HG03196 (cell line): ENCODE results near the gene KDR.

Source experiments
- ATAC-seq: cut with Tn5 transposase; IDR thresholded peaks from one replicate; pipeline ENCODE4 v1.9.1; 2021; ENCODE audit not compliant: unreplicated experiment

KDR gene

DNA sequence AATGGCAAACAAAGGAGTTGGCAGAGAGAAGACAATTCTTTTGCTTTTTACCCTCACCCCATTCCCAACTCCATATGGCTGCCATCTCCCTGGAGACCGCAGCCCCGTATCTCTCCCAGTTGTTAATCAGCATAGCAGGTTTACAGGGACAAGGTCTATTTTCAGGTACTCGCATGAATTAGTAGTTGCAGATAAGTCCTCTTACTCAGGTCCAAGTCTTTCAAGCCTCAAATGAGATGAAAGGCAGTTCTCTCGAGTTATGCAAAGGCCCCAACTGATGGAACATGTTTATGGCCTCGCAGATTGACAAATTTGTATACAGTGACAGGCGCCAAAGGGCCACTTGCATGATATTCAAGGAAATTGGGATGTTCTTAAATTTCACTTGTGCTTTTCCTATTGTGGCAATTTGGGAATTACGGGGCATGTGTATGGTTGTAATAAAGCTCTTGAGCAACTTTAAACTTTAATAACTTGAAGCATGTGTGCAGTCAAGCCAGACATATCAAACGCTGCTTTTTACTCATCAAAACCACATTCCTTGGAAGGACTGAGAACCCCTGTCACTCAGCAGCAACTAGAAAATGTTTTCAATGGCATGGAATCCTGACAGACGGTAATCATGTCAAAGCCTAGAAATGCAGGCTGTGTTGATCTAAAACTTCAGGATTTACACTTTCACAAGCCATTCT lies 45.1 kb downstream of the KDR start:
- no peak for ATAC-seq

DNA sequence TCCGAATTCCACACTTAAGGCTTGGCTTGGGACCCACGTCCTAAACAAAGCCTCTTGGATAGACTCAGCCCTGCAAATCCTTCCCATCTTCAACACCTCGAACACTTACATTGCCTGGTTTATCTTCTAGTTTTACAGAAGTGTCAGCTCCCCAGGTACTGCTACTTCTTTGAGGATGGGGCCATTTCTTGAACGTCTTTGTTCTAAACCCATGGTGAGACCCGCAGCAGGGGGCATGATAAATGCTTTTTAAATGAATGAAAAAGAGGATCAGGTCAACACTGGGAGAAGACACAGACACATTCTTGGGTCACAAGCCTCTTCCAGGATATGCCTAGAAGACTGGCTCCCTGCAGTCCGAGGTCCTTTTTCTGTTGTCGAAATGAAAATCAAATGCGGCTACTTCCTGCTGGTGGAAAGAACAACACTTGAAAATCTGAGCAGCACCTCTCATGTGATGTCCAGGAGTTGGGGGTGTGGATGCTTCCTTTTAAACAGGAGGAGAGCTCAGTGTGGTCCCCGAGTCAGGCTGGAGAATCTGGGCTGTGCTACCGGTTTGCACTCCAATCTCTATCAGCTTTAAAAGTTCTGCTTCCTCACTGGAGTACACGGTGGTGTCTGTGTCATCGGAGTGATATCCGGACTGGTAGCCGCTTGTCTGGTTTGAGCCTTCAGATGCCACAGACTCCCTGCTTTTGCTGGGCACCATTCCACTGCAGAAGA lies 45.8 kb downstream of the KDR start:
- no peak for ATAC-seq

DNA sequence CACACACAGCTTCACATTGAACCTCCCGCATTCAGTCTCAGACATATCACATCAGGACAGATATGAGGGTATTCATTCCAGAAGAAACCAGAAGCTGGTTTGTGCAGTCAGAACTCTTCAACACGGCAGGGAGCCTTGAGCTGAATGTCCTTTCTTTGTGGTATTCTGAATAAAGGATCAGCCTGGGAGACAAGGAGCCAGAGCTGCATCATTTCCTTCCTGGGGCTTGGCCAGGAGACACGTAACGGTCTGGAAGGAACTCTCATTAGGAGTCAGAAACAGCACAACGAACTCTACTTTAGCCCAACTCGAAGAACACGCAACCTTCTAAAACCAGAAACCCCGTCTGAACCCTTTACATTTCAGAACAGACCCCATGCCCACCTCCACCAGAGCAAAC lies 46.4 kb downstream of the KDR start:
- ATAC-seq = no peak

DNA sequence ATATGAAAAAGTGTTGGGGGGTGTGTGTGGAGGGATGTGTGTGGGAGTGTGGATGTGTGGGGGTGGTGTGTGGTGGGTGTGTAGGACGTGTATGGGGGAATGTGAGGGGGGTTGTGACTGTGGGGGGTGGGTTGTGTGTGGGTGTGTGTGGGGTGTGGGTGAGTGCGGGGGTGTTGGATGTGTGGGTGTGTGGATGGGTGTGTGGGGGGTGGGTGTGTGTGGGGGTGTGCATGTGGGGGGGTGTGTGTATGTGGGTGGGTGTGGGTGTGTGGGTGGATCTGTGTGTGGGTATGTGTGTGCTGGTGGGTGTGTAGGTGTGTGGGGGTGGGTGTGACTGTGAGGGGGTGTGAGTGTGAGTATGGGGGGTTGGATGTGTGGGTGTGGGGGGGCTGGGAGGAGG lies 47.8 kb downstream of the KDR start:
- ATAC-seq = no peak

DNA sequence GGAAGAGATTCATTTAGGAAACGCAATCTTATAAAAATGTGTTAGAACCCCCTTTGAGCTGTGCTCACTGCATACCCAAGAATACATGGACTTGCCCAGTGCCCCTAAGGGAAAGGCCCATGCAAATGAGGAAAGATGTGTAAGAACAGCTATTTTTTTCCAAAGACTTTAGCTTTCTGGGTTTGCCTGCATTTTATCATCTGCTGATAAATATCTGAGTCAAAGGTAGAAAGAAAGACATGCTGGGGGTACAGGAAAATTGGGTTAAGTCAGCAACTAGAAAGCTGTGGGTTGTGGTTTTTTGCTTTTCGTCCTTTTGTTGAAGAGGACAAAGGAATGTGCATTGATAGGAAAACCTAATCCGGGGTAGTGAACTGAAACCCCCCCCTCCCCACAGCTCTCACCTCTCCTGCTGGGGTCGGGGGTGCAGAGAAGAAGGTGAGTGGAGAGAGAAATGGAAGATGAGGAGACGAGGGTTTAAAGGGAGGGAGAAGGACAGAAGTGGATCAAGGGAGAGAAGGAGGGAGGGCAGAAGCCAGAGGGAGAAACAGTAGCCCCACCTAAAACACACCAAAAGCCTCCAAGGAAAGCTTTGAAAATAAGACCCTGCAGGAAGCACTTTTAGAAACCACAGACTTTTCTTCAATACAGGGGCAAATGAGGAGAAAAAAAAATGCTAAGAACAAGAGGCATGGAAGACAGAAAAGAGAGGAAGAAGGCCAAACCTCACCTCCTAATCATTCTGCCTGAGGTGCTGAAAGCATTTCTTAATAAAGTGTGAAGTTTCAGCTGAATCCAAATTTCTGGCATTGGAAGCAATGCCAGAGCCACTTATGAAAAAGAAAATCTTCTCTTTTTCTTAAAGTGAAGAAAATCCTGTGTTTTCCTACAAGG lies 49.3 kb downstream of the KDR start:
- ATAC-seq = no peak

DNA sequence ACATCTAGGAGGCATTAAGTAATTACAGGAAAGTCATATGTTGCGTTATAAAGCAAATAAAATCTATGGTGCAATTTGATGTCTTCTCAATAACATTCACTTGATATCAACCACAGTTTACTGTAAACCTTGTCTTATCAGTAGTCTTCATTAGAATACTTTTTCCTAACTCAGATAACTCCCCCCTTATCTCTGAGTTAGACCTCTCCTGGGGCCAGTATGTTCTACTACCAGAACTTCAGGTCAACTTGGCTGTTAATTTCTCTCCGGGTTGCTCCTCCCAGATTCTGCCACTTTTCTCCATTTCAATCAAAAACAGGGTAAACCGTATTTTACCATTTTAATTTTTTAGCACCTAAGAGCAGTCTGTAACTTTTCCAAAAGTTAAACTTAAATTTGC lies 50.0 kb downstream of the KDR start:
- ATAC-seq = no peak

DNA sequence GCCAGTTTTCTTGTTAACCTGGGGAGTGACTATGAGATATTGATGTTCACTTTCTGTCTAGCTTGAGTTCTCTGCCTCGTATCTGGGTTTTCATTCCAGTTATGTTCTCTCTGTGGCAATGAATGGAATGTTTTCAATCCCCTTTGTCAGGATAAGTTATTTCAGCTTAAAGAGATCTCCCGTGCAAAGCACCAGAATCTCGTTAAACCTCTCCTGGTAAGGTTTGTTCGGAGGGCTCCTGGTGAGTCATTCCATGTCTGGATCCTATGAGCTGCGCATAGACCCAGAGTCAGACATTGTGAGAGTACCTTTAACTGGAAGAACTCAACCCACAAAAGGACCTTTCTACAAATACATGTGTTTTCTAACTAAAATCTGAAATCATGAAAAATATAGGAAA lies 51.0 kb downstream of the KDR start:
- no peak for ATAC-seq

DNA sequence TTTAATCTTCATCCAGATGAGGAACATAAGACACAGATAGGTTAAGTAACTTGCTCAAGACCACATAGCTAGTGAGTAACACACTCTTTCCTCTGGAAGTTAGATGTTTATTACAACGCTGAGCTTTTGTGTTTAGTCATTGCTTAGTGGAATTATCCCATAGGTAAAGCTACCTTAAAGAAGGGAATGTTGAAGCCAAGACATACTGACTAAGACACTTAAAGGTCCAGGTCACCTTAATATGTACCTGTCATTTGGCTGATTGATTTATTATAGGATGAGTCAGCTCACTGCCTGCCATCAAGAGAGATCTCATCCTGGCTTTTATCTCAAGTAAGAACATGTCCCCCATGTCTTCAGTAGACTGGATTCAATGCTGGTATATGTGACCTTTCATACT lies 53.4 kb downstream of the KDR start:
- ATAC-seq = no peak

DNA sequence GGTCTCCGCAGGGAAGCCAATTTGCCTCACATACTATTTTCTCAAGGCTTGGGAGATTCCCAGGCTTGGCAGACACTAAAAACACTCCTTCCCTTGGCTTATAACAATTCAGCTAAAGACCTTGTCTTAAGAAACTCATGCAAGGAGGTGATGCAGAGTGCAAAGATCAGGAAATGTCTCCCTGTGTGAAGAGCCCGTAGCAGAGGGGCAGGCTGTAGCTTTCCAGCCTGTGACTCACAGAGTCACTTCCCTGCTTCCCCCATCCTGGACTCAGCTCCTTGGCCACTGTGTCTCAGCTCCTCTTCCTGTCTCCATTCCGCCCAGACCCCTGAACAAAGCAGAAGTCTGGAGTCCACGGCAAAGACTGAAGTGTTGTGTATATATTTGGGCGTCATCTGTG lies 56.1 kb downstream of the KDR start:
- no peak for ATAC-seq

DNA sequence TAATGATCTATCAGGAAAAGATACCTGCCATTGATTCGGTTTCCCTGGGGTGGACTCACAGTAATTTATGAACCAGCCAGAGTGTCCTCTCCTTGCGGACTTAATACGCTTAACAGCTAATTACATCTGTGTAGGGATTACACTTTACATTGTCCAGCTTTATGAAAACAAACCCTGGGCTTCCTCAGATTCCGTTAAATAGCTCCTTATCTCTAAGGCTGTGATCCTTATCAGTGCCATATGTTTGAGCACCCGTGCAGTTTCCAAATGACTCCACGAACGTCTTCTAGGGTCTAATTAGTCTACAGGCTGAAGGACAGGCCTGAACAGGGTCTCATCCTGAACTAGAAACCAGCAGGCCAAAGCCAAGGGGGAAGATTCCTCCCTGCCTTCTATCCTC lies 56.9 kb downstream of the KDR start:
- ATAC-seq = no peak

DNA sequence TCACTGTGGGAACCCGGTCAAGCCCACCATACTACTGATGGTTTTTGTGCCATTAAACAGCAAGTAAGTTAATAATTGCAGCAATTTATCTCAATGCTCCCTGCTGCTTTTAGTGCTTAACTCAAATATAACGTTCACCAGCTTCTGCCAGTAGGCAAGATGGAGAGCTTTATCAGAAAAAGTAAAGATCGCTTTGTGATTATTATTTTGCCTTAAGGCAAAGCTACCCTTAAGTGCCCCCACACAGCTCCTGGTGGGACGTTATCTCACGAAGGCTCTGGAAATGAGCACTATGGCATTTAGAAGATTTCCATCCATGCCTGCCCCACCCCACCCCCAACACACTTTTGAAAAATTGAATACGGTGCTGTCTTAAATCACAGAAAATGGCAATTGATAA lies 59.4 kb downstream of the KDR start:
- no peak for ATAC-seq

DNA sequence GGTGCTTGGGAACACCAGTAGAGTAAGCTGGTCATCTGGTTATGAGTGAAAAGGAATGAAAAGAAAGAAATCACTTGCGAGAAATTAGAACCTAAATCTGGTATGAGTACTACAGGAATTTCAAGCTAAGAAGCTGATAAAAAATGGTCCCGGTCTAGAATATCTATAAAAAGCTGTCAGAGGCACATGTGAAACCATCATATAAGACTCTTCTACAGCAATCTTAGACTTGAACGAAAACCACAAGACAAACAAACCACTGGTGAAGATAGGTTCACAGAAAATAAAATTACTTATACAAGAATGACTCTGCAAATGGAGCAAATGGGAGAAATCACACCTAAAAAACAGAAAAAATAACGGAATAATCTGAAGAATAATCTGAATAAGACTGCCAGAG lies 69.9 kb downstream of the KDR start:
- no peak for ATAC-seq

DNA sequence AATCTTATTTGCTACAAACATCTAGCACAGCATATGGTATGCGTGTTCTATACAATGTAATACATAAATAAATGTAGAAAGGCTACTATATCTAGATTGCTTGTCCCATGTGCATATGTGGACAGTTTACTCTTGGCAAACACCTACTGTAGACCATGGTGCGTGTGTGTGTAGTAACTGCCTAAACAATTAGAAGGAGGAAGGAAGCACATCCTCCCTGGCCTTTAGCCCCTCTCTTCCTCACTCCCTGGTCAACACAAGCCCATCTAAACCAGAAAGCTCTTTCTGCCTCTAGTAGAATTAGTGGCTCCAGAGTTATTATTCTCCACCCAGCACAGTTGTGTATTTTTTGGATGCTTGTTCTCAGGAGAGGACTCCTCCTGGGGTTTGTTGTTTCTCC lies 73.9 kb downstream of the KDR start:
- ATAC-seq = no peak

DNA sequence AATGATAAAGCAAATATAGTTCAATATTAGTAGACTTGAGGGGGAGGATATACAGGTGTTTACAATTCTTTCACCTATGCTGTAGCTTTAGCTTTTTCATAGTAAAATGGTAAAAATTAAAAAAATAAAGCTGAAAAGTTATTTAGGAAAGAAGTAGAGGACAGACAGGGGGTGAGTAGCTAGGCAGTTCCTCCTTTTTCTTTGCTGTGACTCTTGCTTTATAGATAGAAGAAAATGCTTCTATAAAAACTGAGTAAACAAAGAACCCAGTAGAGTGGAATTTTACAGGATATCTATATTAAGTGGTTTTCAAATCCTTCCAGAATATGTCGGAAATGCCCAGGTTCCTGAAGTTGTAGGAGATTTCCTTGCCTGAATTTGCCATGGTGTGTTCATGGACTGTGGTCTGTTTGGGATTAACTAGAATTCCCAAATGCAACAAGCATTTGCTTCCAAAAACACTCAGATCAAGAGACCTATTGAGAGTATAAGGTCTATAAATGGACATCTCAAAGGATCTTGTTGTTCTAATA lies 74.9 kb downstream of the KDR start:
- no peak for ATAC-seq

DNA sequence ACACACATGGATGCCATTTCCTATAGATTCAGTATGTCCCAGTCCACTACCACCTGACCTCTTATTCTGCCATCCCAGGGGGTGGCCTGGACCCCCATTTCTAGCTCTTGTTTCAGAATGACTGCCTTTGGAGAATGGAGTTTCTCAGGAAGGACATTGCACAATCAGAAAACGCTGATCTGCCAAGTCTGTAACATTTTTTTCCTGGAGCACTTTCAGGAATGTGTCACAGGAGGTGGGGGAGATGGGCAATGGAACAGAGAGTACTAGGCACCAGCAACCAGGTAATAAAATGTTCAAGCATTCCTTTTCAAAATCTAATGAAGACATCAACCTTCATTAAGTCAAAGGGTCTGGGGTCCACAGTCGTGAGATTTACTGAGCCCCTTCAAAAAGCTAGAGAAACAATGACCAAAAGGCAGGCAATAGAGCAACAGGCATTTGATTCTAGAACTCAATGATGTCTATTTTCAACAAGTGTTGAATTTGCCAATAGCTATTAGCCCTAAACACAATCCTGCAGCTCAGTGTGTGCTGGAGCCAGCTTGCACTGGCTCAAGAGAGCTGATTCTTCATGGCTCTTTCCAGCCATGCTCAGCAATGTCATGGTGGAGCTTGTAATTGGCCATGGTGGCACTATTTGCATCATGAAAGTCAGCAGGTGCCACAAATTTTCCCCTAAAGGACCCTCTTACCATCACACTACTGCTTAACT lies 87.1 kb downstream of the KDR start:
- ATAC-seq = no peak

DNA sequence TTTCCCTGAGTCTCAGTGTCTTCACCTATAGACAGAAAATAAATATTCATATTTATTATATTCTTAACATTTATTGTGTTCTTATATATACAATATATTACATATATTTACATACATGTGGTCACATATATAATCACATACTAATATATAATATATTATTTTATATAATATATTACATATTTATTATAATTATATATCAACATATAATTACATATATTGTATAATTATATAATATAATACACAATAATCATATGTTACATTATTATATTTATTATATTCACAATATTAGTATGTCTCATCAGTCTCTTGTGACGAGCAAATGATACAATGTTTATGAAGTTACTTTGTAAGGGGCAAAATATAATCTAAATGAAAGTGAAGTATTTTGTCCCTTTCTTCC lies 87.7 kb downstream of the KDR start:
- no peak for ATAC-seq

DNA sequence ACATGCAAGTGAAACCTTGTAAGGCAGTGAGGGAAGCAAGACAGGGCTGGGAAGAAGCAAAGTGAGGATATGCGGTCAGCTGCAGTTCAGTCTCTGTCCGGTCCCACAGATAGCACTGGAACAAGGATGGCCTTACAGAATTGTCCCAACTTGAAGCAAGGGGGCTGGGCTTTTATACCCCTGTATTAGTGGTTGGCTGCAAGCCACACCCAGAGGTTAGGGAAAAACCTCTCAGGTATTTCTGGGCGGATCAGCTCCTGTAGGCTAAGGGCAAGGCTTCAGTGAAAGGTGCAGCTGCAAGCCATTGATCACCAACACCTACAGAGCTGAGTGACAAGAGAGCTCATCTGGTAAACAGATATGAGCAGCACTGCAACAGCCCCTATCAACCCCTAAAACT lies 89.0 kb downstream of the KDR start:
- ATAC-seq = no peak

DNA sequence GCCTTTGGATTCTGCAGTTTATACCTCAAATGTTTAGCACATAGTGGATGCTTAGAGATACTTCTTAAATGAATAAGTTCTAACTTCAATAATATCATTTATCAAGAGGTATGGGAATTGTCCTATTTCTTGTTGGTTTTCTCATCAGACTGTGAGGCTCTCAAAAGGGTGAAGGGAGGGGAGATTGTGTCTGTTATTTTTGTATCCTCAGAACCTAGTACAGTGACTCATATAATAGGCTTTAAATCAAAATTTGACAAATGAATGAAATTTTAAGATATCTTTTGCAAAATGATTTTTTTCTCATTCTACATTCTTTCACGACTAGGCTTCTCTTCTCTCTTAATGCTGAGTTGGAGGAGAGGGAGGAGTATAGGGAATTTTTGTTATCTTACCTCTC lies 89.5 kb downstream of the KDR start:
- ATAC-seq = no peak

DNA sequence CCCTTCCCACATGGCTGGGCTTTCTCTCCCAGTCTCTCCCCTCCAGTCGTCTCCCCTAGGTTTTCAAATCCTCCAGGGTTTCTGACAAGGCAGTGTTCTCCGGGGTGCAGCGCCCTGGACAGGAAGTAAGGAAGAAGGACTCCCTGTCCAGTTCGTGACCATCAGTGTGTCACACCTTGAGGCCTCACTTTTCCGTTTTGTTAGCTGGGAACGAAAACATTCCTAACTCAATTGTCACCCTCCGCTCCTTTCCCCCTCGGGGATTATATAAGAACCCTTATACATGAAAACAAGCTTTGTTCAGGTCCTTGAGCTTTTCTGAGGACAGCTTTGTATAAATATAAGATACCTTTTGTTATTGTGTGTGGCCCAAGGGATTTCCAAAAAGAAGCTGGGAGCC lies 92.1 kb downstream of the KDR start:
- ATAC-seq = no peak

DNA sequence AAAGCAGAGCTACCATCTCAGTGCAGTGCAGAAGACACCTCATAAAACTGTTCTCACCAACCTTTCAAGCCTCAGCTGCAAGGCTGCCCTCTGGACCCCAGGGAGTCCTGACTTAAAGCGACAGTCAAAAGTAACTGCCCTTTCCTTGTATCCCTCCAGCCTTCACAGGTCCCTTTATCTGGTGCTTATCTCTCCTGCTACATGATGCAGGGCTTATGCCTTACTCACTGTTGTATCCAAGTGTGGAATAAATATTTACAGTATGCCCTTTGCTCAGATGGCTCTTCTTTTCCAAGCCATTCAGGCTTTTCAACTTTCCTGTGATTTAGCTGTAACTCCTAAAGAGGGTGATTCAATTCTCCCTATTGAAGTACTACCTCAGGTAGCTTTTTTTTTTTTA lies 92.6 kb downstream of the KDR start:
- no peak for ATAC-seq

DNA sequence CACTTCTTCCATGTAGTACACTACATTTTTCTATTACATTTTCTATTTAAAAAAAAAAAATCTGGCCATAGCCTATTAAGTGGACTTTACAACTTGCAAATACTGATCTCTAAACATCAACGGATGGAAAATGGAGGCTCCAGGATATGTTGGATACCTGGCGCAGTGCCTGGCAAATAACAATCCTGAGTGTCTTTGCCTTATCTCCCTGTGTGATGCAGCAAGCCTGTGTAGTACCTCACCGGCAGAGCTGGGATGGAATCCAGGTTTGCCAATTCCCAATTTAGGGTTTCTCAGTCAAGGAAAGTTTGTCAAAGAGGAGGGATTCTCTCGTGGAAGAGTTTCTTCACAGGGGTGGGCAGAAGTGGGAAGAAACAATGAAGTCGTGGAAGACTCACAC lies 93.2 kb downstream of the KDR start:
- ATAC-seq = no peak
